ENCODE results near the gene ZC3H13.

- TF ChIP-seq REST (IDR thresholded peaks at IDR 0.05; ENCODE audit: low read depth, low read length) (no peak), POLR2A (IDR thresholded peaks at IDR 0.05; ENCODE audit: low read depth, low read length) (no peak), MYC (IDR thresholded peaks at IDR 0.05; ENCODE audit: insufficient read depth, insufficient read length, insufficient replicate concordance, low read length, severe bottlenecking) (no peak), RBBP5 (conservative IDR thresholded peaks at IDR 0.05) (no peak), PML (IDR thresholded peaks at IDR 0.05; ENCODE audit: low read length) (no peak), CTCF (IDR thresholded peaks at IDR 0.05 in 2 of 3, conservative IDR thresholded peaks at IDR 0.05 in 1 of 3; ENCODE audit: control insufficient read depth in 2 of 3, extremely low read depth in 1 of 3, insufficient read depth in 1 of 3, low read depth in 3 of 3, low read length in 3 of 3) (no peak), TAF1 (IDR thresholded peaks at IDR 0.05; ENCODE audit: borderline replicate concordance, low read depth, low read length) (no peak), CBFB (IDR thresholded peaks at IDR 0.05; ENCODE audit: low read depth) (no peak), BACH1 (IDR thresholded peaks at IDR 0.05; ENCODE audit: borderline replicate concordance) (no peak), JUND (IDR thresholded peaks at IDR 0.05; ENCODE audit: low read depth, low read length) (no peak), POLR2AphosphoS5 (IDR thresholded peaks at IDR 0.05; ENCODE audit: low read length) (no peak), EZH2 (IDR thresholded peaks at IDR 0.05; ENCODE audit: borderline replicate concordance, control insufficient read depth, low read depth, low read length) (no peak)
Observed at GRCh38 chr13:46101002-46101401, 48.5 kb upstream of the ZC3H13 start.
